GM20000 (cell line): ENCODE results near the gene CCDC138.
A peak's percentile ranks its signal among the peaks of the same experiment; 100 is the strongest.

Experiments used
- DNase-seq: peaks from one replicate; pipeline ENCODE4 v3.0.0; 2012; ENCODE audit warnings: low spot score
- TF ChIP-seq, protein P1 (sequence below): IDR thresholded peaks from 2 replicates; pipeline ENCODE4 v1.5.1; 2012; ENCODE audit warnings: mild to moderate bottlenecking, control low read depth; ENCODE audit errors: extremely low read depth, missing control alignments

CCDC138 gene

DNA sequence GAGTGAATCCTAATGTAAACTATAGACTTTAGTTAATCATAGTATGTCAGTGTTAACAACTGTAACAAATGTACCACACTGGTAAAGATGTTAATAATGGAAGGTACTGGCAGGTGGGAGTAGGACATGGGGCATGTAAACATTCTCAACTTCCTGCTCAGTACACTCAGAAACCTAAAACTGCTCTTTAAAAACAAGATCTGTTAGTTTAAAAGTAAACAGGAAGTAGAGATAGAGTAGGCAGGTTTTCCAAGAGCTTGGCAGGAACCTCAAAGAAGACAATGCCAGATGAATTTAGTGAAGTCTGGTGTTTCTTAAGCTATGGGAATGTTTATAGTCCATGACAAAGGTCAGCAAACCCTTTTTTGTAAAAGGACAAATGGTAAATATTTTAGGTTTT lies 46.6 kb downstream of the CCDC138 start:
- TF ChIP-seq, protein P1, sequence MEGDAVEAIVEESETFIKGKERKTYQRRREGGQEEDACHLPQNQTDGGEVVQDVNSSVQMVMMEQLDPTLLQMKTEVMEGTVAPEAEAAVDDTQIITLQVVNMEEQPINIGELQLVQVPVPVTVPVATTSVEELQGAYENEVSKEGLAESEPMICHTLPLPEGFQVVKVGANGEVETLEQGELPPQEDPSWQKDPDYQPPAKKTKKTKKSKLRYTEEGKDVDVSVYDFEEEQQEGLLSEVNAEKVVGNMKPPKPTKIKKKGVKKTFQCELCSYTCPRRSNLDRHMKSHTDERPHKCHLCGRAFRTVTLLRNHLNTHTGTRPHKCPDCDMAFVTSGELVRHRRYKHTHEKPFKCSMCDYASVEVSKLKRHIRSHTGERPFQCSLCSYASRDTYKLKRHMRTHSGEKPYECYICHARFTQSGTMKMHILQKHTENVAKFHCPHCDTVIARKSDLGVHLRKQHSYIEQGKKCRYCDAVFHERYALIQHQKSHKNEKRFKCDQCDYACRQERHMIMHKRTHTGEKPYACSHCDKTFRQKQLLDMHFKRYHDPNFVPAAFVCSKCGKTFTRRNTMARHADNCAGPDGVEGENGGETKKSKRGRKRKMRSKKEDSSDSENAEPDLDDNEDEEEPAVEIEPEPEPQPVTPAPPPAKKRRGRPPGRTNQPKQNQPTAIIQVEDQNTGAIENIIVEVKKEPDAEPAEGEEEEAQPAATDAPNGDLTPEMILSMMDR = no peak
- no peak for DNase-seq

DNA sequence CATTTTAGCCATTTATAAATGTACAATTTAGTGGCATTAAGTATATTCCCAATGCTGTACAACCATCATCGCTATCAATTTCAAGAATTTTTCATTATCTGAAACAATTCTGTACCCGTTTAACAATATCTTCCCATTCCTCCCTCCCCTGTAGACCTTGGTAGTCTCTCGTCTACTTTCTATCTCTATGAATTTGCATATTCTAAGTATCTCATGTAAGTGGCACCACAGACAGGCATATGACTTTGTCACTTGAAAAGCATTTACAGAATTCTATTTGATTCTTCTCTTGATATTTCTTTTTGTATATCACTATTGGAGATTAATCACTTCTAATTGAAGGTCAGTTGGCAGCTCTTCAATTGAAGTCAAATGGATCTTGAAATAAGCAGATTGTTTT lies 48.0 kb downstream of the CCDC138 start:
- DNase-seq = no peak
- TF ChIP-seq, protein P1 = no peak

DNA sequence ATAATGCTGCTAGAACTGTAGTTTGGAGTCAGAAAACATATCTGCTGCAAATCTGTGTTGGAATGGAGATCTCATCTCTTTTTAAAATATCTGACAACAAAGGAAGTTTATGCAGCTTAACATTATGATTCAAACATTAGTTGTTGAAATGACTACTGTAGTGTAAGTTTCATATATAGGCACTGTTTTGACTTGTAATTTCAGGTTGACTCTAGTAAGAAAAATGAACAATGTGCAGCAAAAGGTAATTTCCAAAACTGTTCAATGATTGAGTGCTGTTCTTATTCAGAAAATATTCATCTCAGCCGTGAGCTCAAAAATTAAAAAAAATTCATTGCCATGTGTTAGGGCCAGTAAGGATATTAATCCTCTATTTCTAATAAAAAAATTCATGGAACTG lies 48.5 kb downstream of the CCDC138 start:
- DNase-seq = peak; percentile 17
- TF ChIP-seq, protein P1 = no peak

DNA sequence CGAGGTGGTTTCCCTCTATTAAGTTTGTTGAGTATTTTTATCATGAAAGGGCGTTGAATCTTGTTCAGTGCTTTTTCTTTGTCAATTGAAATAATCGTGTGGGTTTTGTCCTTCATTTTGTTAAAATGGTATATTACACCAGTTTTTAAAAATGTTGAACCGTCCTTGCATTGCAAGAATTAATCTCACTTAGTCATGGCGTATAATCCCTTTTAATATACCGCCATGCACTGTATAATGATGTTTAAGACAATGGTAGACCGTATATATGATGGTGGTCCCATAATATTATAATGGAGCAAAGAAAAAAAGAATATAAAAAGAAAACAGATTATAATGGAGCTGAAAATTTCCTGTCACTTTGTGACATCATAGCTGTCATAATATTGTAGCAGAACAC lies 50.6 kb downstream of the CCDC138 start:
- TF ChIP-seq, protein P1 = no peak
- no peak for DNase-seq

DNA sequence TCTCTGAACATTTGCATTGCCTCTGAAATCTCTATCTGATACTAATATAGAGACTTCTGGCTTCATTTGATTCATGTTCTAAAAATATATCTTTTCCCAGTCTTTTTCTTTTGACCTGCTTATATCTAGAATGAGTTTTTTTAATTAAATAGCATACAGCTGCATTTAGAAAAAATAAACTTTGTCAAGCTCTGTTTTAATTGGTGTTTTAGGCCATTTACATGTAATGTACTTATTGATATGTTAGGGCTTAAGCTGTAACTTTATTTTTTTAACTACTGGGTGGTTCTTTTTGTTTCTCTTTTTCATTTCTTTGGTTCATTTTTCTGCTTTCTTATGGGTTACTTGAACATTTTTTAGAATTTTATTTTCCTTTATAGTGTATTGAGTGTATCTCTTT lies 54.9 kb downstream of the CCDC138 start:
- TF ChIP-seq, protein P1 = no peak
- no peak for DNase-seq

DNA sequence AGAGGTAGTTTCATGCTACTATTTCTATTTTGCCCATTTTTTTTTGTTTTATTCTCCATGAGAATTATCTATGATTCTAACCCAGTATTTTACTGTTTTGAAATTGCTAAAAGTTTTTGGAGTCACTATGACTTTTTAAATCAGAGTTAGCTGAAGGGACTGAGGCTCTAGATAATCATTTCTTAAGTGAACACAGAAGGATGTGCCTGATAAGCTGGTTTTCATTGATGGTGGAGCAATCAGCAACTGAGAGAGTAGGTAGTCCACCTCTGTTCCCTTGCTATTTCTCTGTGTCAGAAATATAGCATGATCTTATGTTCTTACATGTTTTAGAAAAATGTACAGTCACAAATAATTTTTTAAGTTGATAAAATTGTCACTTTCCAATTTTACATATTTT lies 59.4 kb downstream of the CCDC138 start:
- TF ChIP-seq, protein P1 = no peak
- no peak for DNase-seq

DNA sequence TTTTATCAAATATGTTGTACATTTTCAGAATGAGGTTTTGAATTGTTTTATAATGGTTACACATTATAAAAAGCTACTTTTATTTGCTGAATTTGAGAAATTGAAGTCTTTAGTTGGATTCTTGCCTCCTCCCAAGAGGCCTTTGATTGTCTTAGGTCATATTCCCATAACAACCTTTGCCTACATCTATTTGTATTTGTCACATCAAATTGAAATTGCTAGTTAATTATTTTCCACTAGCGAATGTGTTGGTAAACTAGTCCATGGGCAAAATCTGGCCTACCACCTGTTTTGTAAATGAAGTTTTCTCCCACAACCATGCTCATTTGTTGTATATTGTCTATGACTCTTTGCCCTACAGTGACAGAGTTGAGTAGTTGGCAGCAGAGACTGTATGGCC lies 60.4 kb downstream of the CCDC138 start:
- DNase-seq = no peak
- TF ChIP-seq, protein P1 = no peak
